HG02588 (cell line): ENCODE measurements around the gene OSBPL3.

Source experiments
- ATAC-seq: cut with Tn5 transposase; IDR thresholded peaks from one replicate; pipeline ENCODE4 v1.9.1; 2021; ENCODE audit warnings: mild to moderate bottlenecking, moderate library complexity; ENCODE audit not compliant: unreplicated experiment

OSBPL3 gene

DNA sequence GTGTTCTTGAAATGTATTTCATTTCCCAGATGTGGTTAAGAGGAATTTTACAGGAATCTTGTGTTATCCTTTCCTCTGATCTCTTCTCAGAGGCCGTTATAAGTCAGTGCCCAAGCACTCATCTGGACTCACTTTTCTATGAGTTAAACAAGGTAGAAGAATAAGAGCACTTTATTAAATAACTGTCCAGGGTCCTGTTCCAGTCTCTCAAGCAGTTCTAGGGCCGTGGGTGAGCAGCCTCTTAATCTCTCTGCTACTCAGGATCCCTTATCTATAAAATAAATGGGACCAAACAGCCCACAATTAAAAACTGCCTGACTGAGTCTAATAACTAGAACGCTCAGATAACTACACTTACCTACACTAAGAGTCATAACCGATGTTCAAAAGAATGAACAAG, 111.2 kb downstream of the OSBPL3 start:
- no peak for ATAC-seq

DNA sequence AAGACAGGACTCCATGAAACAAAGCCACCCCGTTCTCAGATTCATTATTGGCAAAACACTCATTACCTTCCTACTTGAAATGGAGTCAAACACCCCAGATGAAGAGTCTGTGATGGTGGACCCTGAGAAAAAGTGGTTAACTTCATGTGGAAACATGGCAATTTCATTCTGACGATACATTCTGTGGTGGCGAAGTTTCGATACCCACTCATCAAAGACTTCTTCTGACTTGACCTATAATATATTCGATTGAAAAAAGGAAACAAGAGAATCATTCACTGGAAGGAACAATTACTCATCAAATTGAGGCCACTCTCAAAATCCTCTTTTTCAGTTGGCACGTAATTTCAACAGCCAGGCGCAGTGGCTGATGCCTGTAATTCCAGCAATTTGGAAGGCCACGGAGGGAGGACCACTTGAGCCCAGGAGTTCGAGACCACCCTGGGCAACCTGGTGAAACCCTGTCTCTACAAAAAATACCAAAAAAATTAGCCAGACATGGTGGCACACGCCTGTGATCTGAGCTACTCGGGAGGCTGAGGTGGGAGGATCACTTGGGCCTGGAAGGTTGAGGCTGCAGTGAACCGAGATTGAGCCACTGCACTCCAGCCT, 113.9 kb downstream of the OSBPL3 start:
- ATAC-seq = no peak

DNA sequence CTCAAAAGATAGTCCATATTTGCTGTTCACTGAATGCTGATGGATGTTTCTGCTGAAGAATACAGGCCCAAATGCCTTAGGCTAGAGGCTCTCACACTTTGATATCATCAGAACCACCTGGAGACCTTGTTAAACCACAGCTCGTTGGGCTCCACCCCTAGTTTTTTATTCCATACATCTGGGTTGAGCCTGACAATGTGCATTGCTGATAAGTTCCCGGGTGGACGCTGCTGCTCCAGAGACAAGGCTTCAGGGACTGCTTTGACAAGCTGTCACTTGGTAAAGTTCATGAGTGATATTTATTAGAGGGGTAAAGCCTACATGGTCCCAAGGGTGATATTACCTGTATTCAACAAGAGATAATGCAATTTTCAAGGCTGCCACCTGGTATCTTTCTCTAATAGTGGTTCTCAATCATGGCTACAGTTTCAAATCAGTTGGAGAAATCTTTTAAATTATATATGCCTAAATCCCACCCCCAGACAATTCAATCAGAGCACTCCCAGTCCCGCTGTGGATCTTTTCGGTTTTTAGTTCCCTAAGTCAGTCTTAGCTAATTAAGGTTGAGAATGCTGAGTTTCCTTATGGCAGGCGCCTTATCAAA, 115.7 kb downstream of the OSBPL3 start:
- ATAC-seq = no peak

DNA sequence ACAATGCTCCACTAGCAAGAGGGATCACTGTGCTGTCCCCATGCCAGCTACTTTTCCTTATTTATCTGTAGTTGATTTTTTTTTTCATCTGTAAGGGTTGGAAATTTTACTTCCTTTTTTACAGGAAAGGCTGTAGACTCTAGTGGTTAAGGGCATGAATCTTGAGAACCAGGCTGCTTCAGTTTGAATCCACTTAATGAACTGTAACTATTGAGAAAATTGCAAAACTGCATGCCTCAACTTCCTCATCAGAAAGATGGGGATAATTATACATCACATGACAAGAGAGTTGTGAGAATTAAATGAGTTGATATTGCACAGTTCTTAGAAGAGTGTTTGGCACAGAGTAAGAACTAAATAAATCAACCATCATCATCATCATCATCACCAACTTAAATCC, 116.4 kb downstream of the OSBPL3 start:
- no peak for ATAC-seq

DNA sequence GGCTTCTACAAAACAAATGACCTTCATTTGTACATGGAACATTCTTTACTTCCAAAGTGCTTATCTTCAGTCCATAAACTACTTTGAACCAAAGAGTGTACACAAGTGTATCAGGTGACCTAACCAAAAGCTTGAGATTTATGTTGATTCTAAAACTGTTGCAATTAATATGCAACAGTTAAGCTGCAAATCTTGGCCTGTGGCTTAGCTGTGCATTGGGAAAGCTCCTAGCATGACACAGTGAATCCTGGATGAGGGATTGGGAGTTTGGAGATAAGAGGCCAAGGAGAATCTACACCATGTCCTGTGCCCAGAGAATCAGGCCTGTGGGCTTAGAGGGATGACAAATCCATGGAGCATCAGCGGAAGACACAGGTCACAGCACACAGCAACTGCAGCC, 117.5 kb downstream of the OSBPL3 start:
- no peak for ATAC-seq

DNA sequence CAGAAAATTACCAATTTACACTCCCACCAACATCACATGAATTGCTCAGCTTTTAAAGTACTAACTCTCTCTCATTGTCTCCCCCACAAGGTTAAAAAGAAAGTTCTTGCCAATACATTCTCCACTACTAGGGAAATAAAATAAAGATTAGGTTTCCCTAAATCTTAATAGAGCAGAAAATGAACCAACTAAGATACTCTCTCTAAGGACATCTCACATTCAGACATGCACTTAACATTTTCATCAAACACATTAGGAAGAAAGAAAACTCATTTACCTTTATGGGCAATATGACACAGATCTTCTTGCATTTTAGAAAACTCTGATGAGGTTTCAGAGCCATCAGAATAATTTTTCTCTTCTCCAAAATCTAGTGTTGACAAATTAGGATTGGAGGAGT, 118.6 kb downstream of the OSBPL3 start:
- ATAC-seq = no peak

DNA sequence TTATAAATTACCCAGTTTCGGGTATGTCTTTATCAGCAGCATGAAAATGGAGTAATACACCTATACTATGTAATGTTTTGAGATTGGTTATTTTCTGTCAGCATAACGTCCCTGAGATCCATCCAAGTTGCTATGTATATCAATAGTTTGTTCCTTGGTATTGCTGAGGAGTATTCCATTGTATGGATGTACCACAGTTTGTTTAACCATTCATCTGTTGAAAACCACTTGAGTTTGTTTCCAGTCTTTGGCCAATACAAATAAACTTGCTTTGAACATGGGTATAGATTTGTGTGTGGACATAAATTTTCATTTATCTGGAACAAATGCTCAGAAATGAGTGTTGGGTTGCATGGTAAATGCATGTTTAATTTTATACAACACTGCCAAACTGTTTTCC, 119.4 kb downstream of the OSBPL3 start:
- no peak for ATAC-seq

DNA sequence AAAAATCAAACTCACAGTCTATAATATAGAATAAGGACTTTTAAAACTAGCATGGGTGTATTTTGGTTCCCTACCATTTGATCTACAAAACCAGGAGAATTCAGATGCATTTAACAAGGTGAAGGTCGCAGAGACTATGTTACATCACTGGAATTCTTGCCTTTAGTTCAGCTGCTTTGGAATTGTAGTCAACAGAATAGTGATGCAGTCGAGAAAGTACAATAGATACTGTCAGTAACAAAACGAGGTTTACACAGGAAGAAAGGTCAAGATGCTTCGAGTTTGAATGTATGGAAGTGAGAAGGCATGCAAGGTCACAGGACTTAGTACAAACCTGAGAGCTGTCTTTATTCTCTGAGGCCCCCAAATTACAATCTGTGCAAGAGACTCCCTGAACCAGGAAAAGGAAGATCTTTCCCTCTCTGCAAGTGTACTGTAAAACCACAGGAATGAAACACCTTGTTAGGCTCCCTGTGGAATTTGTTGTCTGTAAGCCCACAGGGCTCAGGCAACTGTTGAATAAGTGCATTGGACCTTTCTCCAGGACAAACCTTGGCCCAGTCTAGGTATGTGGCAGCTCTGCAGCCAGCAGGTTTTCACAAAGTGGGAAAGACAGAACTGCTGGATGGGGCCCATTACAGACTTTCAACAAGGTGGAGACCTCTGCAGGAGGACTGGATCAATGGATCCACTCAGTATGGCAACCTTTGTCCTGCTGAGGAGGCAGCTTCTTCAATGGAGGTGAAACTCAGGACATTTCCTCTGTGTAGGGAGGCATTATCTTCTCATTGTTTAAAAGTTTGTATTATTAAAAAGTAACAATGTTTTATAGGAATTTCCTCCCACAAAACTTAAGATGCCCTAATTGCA, 121.6 kb downstream of the OSBPL3 start:
- no peak for ATAC-seq

DNA sequence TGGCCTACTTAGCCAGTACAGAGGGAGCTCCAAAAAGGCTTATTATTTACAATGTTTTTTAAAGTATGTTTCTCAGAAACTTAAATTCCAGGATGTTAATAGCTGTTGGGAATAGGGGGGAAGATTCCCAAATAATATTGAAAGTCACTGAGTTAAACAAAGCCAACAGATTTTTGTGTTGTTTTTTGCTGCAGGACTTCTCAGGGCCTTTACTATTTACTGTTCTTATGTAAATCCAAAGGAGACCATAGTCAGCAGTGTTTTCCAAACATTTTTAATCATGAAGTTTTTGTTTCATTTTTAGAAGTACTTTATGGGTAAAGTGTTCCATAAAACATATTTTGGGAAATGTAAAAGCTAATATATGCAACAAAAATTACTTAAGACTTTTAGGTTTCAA, 122.4 kb downstream of the OSBPL3 start:
- ATAC-seq = no peak

DNA sequence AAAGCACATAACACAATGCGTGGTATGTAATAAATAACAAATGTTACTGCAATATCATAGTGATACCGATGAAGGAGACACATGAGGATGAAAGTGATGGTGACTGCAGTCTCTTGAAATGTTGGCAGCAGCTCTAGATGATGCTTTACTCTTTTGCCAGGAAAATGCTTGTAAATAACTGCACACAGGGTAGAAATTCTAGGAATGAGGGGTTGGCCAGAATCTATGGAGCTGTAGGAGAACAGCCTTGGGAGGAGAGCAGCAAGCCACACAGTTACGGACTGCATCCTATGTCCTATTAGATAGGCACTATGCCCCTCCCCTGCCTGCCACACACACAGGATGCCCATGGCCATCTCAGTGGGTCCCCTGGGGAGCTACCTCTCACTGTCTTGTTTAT, 125.1 kb downstream of the OSBPL3 start:
- no peak for ATAC-seq

DNA sequence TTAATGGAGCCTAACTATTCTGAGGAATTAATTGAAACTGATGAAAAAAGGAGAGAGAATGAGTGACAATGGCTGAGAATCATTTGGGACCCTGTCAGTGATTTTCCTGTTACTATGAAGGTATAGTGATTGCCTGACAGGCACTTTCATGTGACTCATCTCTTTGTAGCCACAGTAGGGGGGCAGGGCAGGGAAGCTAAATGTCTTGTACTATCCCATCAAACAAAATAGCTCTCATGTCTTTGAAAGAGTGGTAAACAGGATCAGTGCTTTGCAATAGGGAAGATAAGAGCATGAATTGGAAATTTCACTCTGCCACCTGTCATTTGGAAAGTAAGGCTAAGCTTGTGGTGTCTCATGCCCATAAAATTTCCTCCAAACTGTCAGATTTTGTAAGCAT, 128.2 kb downstream of the OSBPL3 start:
- no peak for ATAC-seq

DNA sequence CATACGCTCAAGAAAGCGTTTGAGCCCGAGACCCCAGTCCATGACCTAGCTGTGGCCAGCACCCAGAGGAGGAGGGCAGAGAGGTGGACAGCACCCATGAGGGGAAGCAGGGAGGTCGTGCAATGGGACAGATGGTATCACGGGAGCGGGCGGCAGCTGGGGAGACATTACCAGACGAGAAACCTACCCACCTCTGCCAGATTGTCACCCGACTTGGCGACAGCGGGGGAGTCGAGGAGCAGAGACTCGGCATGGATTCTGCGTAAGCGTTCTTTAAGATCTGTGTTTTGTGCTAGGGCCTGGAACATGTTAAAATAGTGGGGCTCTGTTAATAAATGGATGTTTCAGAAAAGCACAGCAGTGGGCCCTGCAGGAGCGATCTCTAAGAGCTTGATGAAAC, 131.1 kb downstream of the OSBPL3 start:
- no peak for ATAC-seq

DNA sequence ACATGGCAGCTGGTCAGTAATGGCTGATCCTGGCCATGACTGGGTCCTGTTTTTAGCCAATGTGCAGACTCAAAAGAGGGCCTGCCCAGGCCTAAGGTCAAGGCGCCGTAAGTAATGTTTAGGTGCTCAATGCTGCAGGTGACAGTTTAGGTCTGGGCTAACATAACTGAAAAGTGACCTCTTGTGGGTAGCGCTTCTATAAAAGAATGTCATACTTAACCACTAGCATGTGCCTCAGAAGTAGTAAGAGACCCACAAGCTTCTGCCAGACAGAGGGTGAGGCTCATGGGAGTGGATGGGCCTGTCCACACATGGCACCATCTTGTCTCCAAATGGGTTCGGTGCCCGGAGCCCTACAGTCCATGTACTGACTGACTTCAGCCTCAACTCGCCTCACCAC, 132.2 kb downstream of the OSBPL3 start:
- no peak for ATAC-seq

DNA sequence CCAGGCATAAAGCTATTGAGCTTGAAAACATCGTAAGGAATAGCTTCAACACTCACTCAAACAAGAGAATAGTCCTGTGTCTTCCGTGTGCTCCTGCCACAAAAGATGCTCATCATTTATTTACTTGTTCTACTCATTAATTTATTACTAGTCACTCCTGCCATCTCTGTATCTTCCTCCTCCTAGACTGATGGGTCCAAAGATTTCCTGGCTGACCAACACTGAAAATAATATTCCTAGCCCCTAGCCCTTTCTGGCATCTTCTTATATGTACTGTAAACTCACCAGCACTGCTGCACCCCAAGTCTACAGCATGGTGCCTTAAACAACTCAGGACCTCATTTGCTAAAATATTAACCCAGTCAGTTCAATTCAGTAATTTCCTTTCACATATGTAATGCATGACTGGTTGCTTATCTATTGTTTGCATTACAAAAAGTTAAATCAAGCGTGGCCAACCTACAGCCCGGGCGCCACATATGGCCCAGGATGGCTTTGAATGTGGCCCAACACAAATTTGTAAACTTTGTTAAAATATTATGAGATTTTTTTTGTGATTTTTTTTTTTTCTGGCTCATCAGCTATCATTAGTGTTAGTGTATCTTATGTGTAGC, 136.1 kb downstream of the OSBPL3 start:
- no peak for ATAC-seq

DNA sequence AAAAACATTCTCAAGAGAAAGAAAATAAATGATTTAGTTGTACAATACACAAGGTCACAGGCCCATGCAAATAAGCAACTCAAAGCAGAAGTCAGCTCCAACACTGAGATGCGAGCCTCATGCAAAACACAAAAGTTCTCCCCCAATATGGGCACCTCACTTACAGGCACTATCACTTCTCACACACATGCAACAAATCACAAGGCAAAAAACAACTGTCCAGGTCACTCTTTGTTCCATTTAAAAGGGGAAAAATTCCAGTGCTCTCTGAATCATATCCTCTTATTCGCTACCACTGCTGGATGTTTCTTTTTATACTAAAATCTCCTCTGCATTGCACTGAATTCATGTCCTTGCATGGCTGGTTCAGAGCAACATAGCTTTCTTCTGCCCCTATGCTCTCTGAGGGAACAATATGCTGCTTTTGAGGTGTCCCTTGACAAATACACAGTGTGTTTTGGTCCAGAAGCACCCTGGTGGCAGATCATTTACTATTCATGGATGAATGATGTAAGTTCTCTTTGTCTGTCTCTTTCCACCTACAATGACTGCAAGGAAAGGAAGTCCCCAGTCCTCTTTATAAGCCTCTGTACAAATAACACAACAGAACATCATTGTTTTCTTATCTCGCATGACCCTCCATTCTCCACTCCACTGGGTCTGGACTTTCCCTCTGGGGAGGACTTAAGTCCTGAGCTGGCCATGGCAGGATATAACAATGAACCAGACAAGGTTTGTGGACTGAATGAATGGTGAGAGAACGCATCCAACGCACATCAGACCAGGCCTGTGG, 137.3 kb downstream of the OSBPL3 start:
- peak; percentile 40 for ATAC-seq

DNA sequence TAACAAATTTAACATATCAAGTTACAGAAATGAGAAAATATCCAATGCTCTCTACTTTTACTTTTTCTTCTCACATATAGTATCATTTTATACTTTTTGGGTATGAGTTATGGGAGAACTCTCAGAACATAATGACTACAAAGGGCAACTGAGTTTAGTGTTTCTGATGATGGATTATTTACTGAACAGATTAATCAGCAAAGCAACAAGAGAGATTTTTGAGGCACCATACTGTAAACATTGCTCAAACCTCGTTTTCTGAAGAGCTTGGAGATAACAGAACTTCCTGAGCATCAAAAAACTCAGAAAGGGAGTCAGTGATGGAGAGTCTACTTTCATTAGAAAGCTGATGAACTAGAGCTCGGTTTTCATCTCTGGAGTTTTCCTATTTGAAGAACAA, 137.9 kb downstream of the OSBPL3 start:
- no peak for ATAC-seq

DNA sequence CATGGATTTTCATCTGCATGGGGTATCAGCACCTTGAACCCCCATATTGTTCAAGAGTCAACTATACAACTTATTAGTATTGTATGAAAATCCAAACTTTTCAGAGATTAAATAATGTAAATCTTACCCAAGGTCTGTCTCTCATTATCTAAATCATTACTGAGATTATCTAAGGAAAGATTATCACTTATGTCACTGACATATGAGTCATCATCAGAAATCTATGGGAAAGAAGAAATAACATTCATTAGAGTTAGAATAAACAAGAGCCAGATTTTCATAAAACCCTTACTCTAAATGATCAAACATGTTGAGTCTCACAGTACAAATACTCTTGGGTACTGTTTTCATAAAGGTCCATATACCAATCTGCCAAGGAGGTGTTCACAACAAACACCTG, 139.4 kb downstream of the OSBPL3 start:
- ATAC-seq = no peak

DNA sequence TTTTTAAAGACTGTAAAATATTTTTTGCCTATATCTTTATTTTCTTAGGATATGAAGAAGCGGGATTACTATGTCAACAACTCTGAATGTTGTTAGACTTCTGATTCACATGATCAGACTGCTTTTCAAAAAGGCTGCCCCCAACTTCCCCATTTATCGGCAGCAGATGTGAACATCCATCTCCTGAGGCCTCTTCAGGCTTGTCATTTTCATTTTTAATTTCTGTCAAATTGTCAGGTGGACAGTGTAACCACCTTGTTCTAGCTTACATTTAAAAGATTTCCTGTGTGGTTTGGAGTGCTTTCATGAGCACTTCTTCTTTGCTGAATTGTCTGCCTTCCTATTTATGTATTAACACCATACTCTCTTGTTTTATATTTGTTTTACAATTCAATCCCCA, 143.9 kb downstream of the OSBPL3 start:
- ATAC-seq = peak; percentile 61

DNA sequence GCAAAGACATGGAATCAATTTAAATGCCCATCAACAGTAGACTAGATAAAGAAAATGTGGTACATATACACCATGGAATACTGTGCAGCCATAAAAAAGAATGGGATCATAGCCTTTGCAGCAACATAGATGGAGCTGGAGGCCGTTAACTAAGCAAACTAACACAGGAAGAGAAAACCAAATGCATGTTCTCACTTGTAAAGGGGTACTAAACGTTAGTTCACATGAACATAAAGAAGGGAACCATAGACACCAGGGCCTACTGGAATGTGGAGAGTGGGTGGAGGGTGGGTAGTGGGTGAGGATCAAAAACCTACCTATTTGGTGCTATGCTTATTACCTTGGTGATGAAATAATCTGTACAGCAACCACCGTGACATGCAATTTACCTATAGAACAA, 144.3 kb downstream of the OSBPL3 start:
- ATAC-seq = no peak

DNA sequence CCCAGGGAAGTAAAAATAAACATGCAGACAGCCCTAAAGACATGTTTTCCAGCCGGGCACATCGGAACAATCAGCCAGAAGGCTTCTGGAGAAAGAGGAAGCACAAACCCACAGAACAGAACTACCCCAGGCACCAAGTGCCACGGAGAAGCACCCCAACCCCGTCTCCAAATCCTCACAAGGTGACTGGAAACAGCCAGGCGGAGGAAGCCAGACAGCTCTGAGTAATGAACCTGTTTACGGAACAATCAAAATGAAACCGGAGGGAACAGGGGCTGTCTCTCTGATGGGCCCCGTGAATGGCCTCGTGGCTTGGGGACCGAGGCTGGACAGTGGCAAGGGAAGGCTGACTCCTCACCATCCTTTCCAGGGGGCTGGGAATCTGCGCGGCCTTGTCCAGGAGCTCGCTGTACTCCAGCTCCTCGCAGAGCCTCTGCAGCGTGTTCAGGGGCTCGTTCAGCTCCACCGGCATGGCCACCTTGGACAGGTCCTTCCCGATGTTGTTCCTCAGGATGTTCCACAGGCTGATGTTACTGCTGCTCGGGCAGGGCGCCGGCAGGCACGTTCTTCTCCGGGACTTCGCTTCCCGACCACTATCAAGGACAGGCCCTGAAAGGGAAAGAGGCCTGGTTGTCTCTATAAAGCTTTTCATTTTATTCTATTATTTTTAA, 145.7 kb downstream of the OSBPL3 start:
- peak; percentile 60 for ATAC-seq
